ENCODE data around the gene HESX1.

DNA sequence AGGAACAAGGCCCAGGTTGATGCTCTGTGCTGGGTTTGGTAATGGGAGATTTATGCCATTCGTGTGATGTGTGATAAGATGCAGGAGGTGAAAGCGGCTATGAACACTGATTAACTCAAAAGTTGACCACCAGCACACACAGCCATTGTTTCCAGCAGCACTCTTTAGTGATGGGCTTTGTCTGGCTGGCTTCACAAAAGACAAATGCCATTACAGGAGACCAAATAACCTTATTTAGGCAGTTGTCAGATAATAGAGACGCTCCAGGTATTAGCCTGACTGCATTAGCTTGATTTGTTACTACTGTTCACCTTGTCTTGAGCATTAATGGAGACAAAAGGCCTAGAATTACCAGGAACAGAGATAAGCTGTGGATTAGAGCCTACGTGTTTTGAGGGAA is 5.1 kb downstream of the HESX1 start:
- TF ChIP-seq, protein P1, sequence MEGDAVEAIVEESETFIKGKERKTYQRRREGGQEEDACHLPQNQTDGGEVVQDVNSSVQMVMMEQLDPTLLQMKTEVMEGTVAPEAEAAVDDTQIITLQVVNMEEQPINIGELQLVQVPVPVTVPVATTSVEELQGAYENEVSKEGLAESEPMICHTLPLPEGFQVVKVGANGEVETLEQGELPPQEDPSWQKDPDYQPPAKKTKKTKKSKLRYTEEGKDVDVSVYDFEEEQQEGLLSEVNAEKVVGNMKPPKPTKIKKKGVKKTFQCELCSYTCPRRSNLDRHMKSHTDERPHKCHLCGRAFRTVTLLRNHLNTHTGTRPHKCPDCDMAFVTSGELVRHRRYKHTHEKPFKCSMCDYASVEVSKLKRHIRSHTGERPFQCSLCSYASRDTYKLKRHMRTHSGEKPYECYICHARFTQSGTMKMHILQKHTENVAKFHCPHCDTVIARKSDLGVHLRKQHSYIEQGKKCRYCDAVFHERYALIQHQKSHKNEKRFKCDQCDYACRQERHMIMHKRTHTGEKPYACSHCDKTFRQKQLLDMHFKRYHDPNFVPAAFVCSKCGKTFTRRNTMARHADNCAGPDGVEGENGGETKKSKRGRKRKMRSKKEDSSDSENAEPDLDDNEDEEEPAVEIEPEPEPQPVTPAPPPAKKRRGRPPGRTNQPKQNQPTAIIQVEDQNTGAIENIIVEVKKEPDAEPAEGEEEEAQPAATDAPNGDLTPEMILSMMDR (IDR thresholded peaks at IDR 0.05), result no peak
- no peak for TF ChIP-seq POLR2A (IDR thresholded peaks at IDR 0.05)

Data from Peyer's patch (tissue), 4 donors.